OCI-LY1 (cell line): ENCODE data around the gene C19orf73.

ENCODE experiments used
- CTCF ChIP-seq: fragments of 200-600 bp; sonication (generic), shearing (Covaris generic); IDR thresholded peaks from 2 replicates; pipeline ENCODE4 v1.5.1; 2017; ENCODE audit warnings: mild to moderate bottlenecking, antibody characterized with exemption, low read length, moderate library complexity, mixed read lengths
- EZH2 ChIP-seq: fragments of 200-600 bp; sonication (generic), shearing (Covaris generic); IDR thresholded peaks from 2 replicates; pipeline ENCODE4 v1.8.0; 2017; ENCODE audit warnings: borderline replicate concordance, mixed run types, mild to moderate bottlenecking, antibody characterized with exemption, low read length, moderate library complexity, mixed read lengths

DNA sequence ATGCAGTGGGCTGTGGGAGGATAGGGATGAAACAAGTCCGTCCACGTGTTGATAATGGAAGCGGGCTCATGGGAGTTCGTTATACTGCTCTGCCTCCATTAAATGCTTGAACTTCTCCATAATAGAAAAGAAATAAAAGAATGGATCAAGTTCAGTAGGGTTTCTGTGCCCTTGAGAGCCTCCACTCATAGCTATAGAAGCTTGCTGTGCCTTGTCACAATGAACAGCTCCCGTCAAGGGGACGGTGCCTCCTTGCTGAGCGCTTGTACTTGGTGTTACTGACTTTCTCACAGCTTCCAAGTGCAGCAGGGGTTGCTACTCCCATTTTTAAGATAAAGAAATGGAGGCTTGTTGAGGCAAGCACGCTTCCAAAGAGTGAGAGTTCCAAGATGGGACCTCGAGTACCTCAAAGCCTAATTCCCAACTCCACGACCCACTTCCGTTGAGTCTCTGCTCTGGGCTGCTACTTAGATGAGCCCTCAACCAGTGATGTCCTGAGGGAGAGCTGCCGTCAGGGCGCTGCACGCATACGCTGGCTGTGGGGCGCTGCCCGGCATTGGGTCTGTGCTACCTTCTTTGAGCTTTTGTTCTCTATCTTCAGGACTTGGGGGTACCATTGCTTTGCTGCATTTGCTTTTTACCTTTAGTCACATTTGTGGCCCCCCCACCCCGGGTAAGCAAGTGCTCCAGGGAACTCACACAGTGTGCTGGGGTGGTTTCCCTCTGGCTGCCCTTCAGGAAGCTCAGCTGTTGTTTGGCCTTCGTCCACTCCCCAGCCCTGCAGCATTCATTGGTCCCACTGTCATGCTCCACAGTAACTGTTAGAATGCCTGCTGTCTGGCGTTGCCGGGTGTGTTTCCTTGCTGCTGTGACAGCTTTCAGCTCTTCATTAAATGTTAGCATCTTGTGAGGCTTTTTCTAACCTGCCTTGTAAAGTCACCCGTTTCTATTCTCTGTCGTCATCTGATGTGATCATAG, 24.1 kb downstream of the C19orf73 start:
- TF ChIP-seq CTCF (no peak), EZH2 (no peak)
